Measurements from ENCODE around the gene PRPF40A.

DNA sequence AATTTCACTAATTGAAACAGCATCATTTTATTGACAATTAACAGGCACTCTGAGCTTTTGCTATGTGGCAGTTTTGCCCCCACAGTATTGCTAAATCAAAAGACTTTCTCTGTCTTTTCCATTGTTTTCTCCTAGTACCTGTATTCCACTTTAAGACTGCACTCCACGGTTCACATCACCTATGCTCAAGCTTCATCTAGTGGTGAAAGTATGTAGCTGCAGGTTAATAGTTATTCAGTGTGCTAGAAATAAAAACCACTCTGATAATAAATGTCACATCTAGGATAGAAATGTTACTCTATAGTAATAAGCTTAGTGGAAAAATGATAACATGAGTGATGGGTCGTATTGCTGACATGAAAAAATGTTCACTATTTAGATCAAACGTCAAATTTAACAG, 25.7 kb upstream of the PRPF40A start:
- TF ChIP-seq, protein P1, sequence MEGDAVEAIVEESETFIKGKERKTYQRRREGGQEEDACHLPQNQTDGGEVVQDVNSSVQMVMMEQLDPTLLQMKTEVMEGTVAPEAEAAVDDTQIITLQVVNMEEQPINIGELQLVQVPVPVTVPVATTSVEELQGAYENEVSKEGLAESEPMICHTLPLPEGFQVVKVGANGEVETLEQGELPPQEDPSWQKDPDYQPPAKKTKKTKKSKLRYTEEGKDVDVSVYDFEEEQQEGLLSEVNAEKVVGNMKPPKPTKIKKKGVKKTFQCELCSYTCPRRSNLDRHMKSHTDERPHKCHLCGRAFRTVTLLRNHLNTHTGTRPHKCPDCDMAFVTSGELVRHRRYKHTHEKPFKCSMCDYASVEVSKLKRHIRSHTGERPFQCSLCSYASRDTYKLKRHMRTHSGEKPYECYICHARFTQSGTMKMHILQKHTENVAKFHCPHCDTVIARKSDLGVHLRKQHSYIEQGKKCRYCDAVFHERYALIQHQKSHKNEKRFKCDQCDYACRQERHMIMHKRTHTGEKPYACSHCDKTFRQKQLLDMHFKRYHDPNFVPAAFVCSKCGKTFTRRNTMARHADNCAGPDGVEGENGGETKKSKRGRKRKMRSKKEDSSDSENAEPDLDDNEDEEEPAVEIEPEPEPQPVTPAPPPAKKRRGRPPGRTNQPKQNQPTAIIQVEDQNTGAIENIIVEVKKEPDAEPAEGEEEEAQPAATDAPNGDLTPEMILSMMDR (IDR thresholded peaks at IDR 0.05; ENCODE audit: low read length), result peak; percentile 69
- TF ChIP-seq EZH2 (IDR thresholded peaks at IDR 0.05; ENCODE audit: borderline replicate concordance, low read length), result no peak
